SU-DHL-6 (cell line): Measurements from ENCODE around the gene OTUD5.

Experiments used
- CTCF ChIP-seq: fragments of 200-600 bp; sonication (generic); IDR thresholded peaks from one replicate; pipeline ENCODE4 v1.5.1; 2017; ENCODE audit warnings: antibody characterized with exemption, mild to moderate bottlenecking, low read length, moderate library complexity; ENCODE audit not compliant: insufficient read depth, poor library complexity, severe bottlenecking
- EZH2phosphoT487 ChIP-seq: fragments of 200-600 bp; sonication (generic), shearing (Covaris generic); conservative IDR thresholded peaks from 2 replicates; pipeline ENCODE4 v1.6.1; 2018; ENCODE audit warnings: mild to moderate bottlenecking, antibody characterized with exemption, low read length, moderate library complexity, mixed read lengths

- TF ChIP-seq CTCF (no peak), EZH2phosphoT487 (no peak)
Observed at GRCh38 chrX:48983896-48984295, 26.5 kb upstream of the OTUD5 start.
